Activated CD4-positive, alpha-beta memory T cell treated with anti-CD3 and anti-CD28 coated beads, Interleukin-2, amount 10 ng/mL, durations not matched to agents 7 days and 5 days (primary cell): ENCODE results near the gene MEN1. TPM values are rescaled to one million over a fixed set of nuclear protein-coding genes. Genes with fewer than 3 reads are reported as not detected.

ENCODE experiments used
- CTCF ChIA-PET: fragments of 350-600 bp; sonication (Branson Sonifier 250); formaldehyde crosslinking; loops from one replicate; lab custom pipeline; 2021; ENCODE audit warnings: antibody characterized with exemption, inconsistent platforms; lab: Charles Lee
- POLR2A ChIA-PET: fragments of 350-600 bp; sonication (Branson Sonifier 250); formaldehyde crosslinking; loops from one replicate; lab custom pipeline; 2021; ENCODE audit warnings: antibody characterized with exemption; lab: Charles Lee
- DNase-seq: peaks from one replicate; pipeline ENCODE4 v3.0.0-alpha.2; 2020
- H3K27ac Mint-ChIP-seq: one replicate; pipeline ENCODE4 v1.8.0; 2021; ENCODE audit warnings: mild to moderate bottlenecking, mixed read lengths
- H3K27me3 Mint-ChIP-seq: one replicate; pipeline ENCODE4 v1.8.0; 2021; ENCODE audit warnings: mixed read lengths
- H3K36me3 Mint-ChIP-seq: one replicate; pipeline ENCODE4 v1.8.0; 2021; ENCODE audit warnings: low read depth, mixed read lengths
- H3K4me1 Mint-ChIP-seq: one replicate; pipeline ENCODE4 v1.8.0; 2021; ENCODE audit warnings: mixed read lengths
- H3K4me3 Mint-ChIP-seq: one replicate; pipeline ENCODE4 v1.8.0; 2021; ENCODE audit warnings: mild to moderate bottlenecking, mixed read lengths
- H3K9me3 Mint-ChIP-seq: one replicate; pipeline ENCODE4 v1.8.0; 2021; ENCODE audit warnings: mixed read lengths
- total RNA-seq, 2 experiments: library from RNA; stranded (reverse); gene quantifications; one replicate each; pipeline ENCODE4 v1.2.3, GENCODE V29; 2021

The MEN1 gene
- total RNA-seq, 2 experiments from 2014 or later: 32.5 to 33.4 TPM

DNA sequence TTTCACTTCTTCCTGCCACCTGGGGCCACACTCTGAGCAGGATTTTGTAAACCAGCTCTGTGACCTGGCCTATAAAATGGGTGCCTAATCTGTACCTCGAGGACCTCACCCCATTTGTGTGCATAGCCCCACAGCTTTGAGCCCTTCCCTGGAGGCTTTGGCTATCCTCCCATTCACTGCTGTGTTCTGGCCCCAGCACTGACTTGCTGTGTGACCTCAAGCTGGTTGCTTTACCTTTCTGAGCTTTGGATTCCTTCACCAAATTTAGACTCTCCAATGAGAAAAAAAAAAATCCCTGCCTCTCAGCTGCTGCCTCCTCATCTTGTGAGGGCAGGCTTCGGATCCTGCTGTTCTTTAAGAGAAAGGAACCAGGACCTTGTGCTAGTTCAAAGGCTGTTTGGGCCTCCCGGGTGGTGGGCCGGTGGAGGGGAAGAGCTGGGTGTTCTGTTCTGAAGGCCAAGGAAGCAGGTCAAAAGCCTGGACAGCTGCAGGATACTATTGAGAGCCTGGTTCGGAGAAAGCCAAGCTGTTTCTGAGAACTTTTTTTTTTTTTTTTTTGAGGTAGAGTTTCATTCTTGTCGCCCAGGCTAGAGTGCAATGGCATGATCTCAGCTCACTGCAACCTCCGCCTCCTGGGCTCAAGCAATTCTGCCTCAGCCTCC is 49.5 kb downstream of the MEN1 start:
- POLR2A ChIA-PET: interaction anchor here (0.8 to 13.2 kb wide), 6 partner anchors 10 to 87 kb away, joined by 3 to 435 read pairs (median 8); partner anchors contain the start of genes RASGRP2 and SF1

DNA sequence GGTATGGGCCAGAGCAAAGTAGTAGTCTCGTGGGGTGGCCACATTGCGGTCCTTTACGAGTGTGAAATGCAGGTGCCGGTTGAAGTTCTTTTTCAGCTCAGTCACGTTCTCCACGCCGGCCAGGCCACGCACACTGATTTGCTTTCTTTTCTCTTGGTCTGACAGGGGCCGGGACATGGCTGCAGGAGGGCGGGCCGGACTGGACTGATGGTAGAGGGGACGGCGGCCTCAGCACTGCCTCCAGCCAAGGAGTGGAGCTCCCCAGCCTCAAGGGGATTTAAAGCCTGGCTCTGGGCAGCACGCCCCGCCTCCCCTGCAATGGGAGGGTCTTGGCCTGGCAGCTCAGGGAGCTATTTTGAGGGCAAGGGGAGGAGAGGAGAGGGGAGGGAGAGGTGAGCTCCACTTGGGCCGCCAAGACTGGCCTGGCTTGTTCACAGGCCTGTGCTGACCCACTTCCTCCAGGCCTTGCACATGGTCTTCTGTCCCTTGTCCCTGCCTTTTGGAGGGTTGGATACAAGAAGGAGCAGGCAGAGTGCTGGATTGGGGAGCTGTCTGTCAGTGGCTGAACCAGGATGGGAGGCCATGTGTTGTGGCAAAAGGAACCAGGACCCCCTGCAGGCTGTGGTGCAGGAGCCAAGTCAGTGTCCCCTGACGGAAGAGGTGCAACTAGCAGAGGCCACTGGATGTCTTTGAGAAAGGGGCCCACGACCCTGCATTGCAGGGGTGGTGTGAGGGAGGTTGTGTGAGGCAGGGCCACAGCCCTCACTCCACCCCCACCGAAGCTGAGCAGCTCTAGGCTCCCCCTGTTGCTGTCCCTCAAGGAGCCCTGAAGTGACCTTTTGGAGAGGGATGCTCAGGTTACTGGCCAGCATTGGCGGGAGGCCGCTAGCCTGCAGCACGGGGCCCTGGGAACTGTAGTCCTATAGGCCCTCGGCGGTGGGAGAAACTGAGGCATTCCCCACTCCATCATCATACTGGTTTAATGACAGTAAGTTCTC is 50.3 kb downstream of the MEN1 start, which contains the start of gene PYGM:
Gene PYGM (minus strand): TSS at position 253 of the 998 bp plus-strand sequence. CDS start 76 bp downstream, at position 177.
- DNase-seq: no peak
- ChIA-PET CTCF (interaction anchor here (0.8 to 11.8 kb wide), 6 partner anchors 7 to 429 kb away, joined by 3 to 132 read pairs (median 4); partner anchors contain the start of genes RASGRP2 and SF1), POLR2A (interaction anchor here (1.0 to 13.2 kb wide), 5 partner anchors 11 to 88 kb away, joined by 3 to 435 read pairs (median 10); partner anchors contain the start of genes RASGRP2 and SF1)
- Mint-ChIP-seq H3K4me1 (peaks cover 54% of the 10 kb centered on the region), H3K9me3 (no peaks in the 10 kb centered on the region), H3K4me3 (no peak within 1 kb of the TSS), H3K36me3 (peaks cover 43% of the 10 kb centered on the region), H3K27ac (peak within 1 kb of the TSS; percentile 99), H3K27me3 (no peaks in the 10 kb centered on the region)

More for the DNA sequence above, 49.5 kb downstream of the MEN1 start:
- Mint-ChIP-seq H3K27ac (peak overlapping the region; percentile 99), H3K27me3 (no peaks in the 10 kb centered on the region), H3K9me3 (no peaks in the 10 kb centered on the region), H3K4me3 (peak overlapping the region; percentile 22), H3K4me1 (peaks cover 61% of the 10 kb centered on the region), H3K36me3 (peaks cover 51% of the 10 kb centered on the region)
- DNase-seq: no peak
- CTCF ChIA-PET: interaction anchor here (0.6 to 11.8 kb wide), 8 partner anchors 8 to 430 kb away, joined by 3 to 132 read pairs (median 4); partner anchors contain the start of genes RASGRP2 and SF1

DNA sequence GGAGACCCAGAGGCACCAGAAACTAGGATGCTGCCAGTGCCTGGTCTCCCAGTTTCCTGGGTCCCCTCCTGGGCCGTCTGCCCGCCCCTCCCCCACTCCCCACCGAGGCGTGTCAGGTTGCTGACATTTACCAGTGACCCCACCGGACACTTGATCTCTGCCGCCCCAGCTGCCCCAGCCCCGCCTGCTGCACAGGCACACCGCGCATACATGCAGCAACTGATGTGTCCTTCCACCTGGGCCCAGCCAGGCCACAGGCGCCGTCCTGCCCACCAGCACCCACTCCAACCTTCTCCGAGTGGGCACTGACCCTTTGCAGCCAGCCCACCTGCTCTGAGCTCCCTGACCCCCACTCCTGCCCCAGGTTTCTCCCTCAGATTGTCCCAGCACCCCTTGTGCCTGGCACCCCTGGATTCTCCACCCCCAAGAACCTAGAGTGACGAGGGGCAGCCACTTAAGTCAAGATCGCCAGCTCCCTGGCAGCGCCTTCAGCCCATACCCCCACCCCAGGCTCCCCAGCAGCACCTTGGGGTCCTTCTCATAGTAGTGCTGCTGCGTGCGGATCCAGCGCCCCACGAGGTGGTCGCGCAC is 51.1 kb downstream of the MEN1 start:
- POLR2A ChIA-PET: interaction anchor here (0.5 to 13.2 kb wide), 5 partner anchors 11 to 63 kb away, joined by 3 to 435 read pairs (median 10); partner anchors contain the start of genes RASGRP2 and SF1

DNA sequence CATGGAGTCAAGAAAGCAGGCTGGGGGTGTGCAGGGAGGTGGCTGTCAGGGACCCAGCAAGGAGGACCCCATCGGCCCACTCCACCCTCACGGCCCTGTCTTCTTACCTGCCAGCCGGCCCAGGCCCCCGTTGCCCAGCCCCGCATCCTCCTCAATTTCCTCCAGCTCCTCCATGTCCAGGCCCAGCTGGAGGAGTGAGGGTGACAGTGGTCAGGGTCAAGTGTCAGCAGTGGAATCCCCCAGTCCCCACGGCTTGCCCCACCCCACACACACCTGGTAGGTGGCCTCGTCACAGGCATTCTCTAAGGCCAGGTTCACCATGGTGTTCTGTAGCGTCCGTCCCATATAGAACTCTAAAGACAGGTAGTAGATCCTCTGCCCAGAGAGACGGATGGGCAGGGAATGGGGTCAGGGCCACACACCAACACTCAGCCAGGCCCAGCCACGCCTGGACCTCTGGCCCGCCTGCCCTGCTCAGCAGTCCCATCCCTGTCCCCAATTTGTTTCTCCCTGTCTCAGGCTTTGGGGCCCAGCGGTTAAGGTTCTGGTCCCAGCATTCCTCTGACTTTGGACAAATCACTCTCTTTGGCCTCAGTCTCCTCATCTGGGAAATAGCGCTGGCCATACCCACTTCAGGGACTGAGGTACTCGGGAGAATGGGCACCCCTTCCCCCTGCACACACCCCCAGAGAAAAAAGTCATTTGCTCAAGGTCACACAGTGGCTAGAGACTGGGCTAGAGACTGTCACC is 51.8 kb downstream of the MEN1 start:
- Mint-ChIP-seq H3K27me3 (no peaks in the 10 kb centered on the region), H3K27ac (no peak overlapping the region), H3K9me3 (no peaks in the 10 kb centered on the region), H3K36me3 (peaks cover 28% of the 10 kb centered on the region), H3K4me3 (no peak overlapping the region), H3K4me1 (peaks cover 38% of the 10 kb centered on the region)
- ChIA-PET CTCF (interaction anchor here (11.8 kb wide), 1 partner anchor 14 kb away, joined by 132 read pairs; the partner anchor contains the start of gene RASGRP2), POLR2A (interaction anchor here (13.2 kb wide), 1 partner anchor 12 kb away, joined by 435 read pairs; the partner anchor contains the start of gene RASGRP2)
- DNase-seq: no peak

More for the DNA sequence above, 51.1 kb downstream of the MEN1 start:
- peaks cover 46% of the 10 kb centered on the region for H3K4me1 Mint-ChIP-seq
- H3K36me3 Mint-ChIP-seq: peaks cover 35% of the 10 kb centered on the region
- H3K9me3 Mint-ChIP-seq: no peaks in the 10 kb centered on the region
- no peaks in the 10 kb centered on the region for H3K27me3 Mint-ChIP-seq
- DNase-seq: no peak
- CTCF ChIA-PET: interaction anchor here (11.8 kb wide), 1 partner anchor 15 kb away, joined by 132 read pairs; the partner anchor contains the start of gene RASGRP2
- H3K27ac Mint-ChIP-seq: peak overlapping the region; percentile 99
- no peak overlapping the region for H3K4me3 Mint-ChIP-seq

DNA sequence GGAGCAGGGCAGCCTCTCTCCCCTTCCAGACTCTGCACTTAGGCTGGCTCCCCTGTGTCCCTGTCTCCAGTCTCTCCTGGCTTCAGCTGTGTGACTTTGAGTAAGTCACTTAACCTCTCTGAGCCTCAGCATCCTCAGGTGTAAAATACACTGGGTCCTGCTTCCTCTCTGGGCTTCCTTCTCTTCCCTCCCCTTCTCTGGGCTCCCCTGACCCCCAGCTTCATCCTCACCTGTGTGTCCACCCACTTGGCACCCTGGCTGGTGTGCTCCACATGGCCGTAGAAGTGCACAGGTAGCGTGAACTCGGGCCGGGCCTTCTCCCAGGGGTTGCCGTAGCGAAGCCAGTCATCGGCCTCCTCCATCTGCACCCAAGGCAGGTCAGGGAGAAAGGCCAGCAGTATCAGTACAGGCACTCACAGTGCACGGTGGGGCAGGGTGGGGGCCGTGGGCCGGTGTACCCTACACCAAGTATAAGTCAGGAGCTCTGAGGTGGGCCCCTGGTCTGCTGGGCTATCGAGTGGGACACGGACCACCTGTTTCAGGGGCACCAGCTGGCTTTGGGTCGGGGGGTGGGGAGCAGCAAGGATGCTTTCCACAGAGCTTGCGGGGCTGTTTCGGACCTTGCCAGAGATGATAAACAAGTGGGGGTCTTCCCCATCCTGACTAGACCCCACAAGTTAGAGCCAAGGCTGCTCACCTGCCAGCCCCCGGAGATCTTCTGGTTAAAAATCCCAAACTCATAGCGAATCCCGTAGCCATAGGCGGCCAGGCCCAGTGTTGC is 52.6 kb downstream of the MEN1 start:
- ChIA-PET CTCF (interaction anchor here (11.8 kb wide), 1 partner anchor 13 kb away, joined by 132 read pairs; the partner anchor contains the start of gene RASGRP2), POLR2A (interaction anchor here (0.6 to 13.2 kb wide), 3 partner anchors 10 to 19 kb away, joined by 3 to 435 read pairs (median 3); partner anchors contain the start of gene RASGRP2)
- Mint-ChIP-seq H3K4me3 (no peak overlapping the region), H3K4me1 (peaks cover 31% of the 10 kb centered on the region), H3K36me3 (peaks cover 24% of the 10 kb centered on the region), H3K27me3 (no peaks in the 10 kb centered on the region), H3K9me3 (no peaks in the 10 kb centered on the region), H3K27ac (no peak overlapping the region)
- DNase-seq: no peak

DNA sequence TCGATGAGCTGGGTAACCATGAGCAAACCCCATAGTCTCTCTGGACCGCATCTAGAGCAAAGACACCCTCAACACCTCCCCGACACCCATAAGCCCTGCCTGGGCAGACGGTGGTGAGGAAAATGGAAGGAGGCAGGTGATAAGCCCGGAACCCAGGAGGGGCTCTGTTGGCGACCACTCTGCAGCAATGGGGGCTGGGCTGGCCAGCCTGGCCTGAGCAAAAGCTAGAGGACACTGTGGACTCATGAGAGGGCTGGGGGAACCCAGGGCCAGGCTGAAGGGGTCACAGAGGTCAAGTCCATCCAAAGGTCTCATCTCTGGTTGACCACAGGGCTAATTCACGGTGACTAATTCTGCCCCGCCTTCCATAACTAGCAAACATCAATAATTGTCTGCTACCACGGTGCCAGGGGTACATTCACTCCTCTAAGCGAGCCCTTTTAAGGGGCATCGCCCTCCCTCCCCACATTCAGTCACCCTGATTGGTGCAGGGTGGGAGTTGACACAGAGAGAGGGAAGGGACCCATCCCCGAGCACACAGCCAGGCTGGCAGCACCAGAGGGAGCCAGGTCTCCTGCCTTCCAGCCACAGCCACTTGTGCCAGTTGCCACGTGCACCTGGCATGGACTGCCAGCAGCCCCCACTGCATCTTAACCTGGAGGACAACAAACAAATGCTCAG is 54.5 kb downstream of the MEN1 start:
- ChIA-PET CTCF (interaction anchor here (1.4 to 11.8 kb wide), 2 partner anchors 11 to 15 kb away, joined by 3 to 132 read pairs; partner anchors contain the start of gene RASGRP2), POLR2A (interaction anchor here (0.7 to 2.4 kb wide), 3 partner anchors 8 to 11 kb away, joined by 3 to 15 read pairs (median 5); partner anchors contain the start of gene RASGRP2)
- DNase-seq: no peak
- no peak overlapping the region for H3K4me3 Mint-ChIP-seq
- no peaks in the 10 kb centered on the region for H3K9me3 Mint-ChIP-seq
- no peak overlapping the region for H3K27ac Mint-ChIP-seq
- peaks cover 17% of the 10 kb centered on the region for H3K36me3 Mint-ChIP-seq
- no peaks in the 10 kb centered on the region for H3K27me3 Mint-ChIP-seq
- peaks cover 21% of the 10 kb centered on the region for H3K4me1 Mint-ChIP-seq

DNA sequence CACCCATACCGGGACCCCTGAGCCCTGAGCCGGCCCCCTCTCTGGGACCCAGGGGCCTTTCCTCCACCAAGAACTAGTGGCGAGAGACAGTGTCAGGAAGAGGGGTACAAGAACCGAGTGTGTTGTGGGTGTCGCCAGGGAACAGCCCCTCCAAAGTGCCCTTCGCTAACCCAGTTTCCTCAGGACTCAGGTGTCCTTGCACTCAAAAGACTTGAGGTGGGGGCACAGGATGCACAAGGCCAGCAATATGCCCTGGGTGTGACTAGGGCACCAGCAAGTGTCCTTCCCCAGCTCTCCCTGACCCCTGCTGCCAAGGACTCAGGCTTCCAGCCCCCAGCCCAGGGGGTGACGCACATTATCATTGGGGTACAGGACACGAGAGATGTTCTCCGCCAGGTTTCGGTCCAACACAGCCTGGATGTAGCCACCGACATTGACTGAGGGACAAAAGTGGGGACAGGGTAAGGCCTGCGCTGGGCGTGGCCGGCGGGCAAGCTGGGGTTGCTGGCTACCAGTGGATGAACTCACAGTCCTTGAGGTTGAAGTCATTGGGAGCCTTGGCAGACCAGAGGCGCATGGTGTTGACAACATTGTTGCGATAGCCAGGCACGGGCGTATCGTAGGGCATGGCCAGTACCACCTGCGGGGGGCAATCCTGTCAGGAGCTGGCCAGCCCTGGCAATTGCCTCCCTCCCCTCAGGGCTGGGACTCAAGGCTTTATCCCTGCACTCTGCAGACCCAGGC is 55.3 kb downstream of the MEN1 start:
- Mint-ChIP-seq H3K27ac (no peak overlapping the region), H3K27me3 (no peaks in the 10 kb centered on the region), H3K4me3 (no peak overlapping the region), H3K9me3 (no peaks in the 10 kb centered on the region), H3K36me3 (peaks cover 21% of the 10 kb centered on the region), H3K4me1 (peaks cover 21% of the 10 kb centered on the region)
- CTCF ChIA-PET: interaction anchor here (0.5 to 11.8 kb wide), 3 partner anchors 10 to 91 kb away, joined by 3 to 132 read pairs (median 4); partner anchors contain the start of gene RASGRP2
- POLR2A ChIA-PET: interaction anchor here (0.7 to 2.4 kb wide), 3 partner anchors 8 to 10 kb away, joined by 3 to 15 read pairs (median 5); partner anchors contain the start of gene RASGRP2
- no peak for DNase-seq

DNA sequence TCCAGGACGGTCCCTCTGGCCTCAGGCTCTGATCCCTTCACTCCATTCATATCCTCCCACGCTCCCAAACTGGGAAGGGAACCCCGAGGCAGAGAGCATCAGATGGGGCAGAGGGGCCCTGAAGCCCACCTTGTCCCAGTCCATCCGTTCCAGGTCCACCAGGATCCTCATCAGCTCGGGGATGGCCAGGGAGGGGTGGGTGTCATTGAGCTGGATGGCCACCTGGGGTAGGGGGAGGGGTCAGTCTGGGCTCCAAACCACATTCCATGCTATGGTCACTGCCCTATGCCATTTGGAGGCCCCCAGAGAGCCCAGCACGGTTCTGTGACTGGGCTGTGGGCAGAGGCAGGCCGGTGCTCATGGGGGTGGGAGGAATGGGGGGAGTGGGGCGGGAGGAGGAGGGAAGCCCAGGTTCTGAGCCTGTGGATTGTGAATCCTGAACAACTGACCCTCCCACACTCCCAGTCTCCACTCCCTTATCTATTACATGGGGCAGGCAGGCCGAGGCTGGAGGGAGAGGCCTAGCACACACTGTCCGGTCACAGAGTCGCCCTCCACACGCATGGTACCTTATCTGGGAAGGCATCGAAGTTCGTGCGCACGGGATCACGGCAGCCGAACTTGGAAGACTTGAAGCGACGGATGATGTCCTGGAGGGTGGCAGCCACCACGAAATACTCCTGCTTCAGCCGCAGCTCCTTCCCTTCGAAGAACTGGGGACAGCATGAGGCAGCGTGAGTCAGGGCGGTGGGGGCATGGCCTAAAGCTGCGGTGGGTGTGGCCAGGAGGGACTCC is 56.0 kb downstream of the MEN1 start:
- Mint-ChIP-seq H3K4me1 (peaks cover 18% of the 10 kb centered on the region), H3K4me3 (no peak overlapping the region), H3K9me3 (no peaks in the 10 kb centered on the region), H3K36me3 (peaks cover 19% of the 10 kb centered on the region), H3K27me3 (no peaks in the 10 kb centered on the region), H3K27ac (no peak overlapping the region)
- ChIA-PET CTCF (interaction anchor here (0.5 kb wide), 1 partner anchor 90 kb away, joined by 4 read pairs; no protein-coding TSS in a partner anchor), POLR2A (interaction anchor here (1.8 to 15.7 kb wide), 3 partner anchors 8 to 9 kb away, joined by 5 to 435 read pairs (median 15); partner anchors contain the start of genes PYGM and RASGRP2)
- no peak for DNase-seq
